Upper lobe of left lung (tissue), 6 donors: ENCODE measurements around the gene LPXN. TPM values are rescaled to one million over a fixed set of nuclear protein-coding genes. Genes with fewer than 3 reads are reported as not detected.

ENCODE experiments used
- ATAC-seq, 2 donors: fragments of 200-7000 bp; cut with Tn5 transposase; one replicate each; pipeline ENCODE4 v1.9.1; 2022; ENCODE audit warnings: mild to moderate bottlenecking in 2 of 2, moderate library complexity in 2 of 2; ENCODE audit not compliant: low FRiP score in 2 of 2
- DNase-seq, 2 donors: peaks; one replicate each; pipeline ENCODE4 v3.0.0-alpha.2; 2019 to 2020
- H3K27ac ChIP-seq, 4 donors: fragments of 200-600 bp; sonication (generic); one replicate each; pipeline ENCODE4 v1.5.1; 2016 to 2019
- H3K27me3 ChIP-seq, 4 donors: fragments of 200-600 bp; sonication (generic); one replicate each; pipeline ENCODE4 v1.5.1; 2017 to 2019
- H3K36me3 ChIP-seq, 4 donors: fragments of 200-600 bp; sonication (generic); one replicate each; pipeline ENCODE4 v1.5.1; 2016 to 2019
- H3K4me1 ChIP-seq, 4 donors: fragments of 200-600 bp; sonication (generic); one replicate each; pipeline ENCODE4 v1.5.1; 2018 to 2019
- H3K4me3 ChIP-seq, 4 donors: fragments of 200-600 bp; sonication (generic); one replicate each; pipeline ENCODE4 v1.5.1; 2017 to 2019; ENCODE audit warnings: mild to moderate bottlenecking in 2 of 4, moderate library complexity in 1 of 4
- H3K9me3 ChIP-seq, 4 donors: fragments of 200-600 bp; sonication (generic); one replicate each; pipeline ENCODE4 v1.5.1; 2018 to 2019
- CTCF ChIP-seq, 6 experiments: fragments of 450-650 bp in 4 of 6; fragments of 200-600 bp in 2 of 6; sonication (generic) in 2 of 6; IDR thresholded peaks; one replicate each; pipeline ENCODE4 v1.5.1; 2016 to 2019; ENCODE audit warnings: antibody characterized with exemption in 6 of 6
- EP300 ChIP-seq, 4 donors: sonication (generic); formaldehyde crosslinking; IDR thresholded peaks; one replicate each; pipeline ENCODE4 v1.5.1; 2017; ENCODE audit warnings: antibody characterized with exemption in 4 of 4, control low read depth in 2 of 4
- POLR2A ChIP-seq, 4 donors: fragments of 450-650 bp; IDR thresholded peaks; one replicate each; pipeline ENCODE4 v1.5.1; 2016 to 2017; ENCODE audit warnings: antibody characterized with exemption in 4 of 4, mild to moderate bottlenecking in 2 of 4
- POLR2AphosphoS5 ChIP-seq, 2 donors: sonication (generic); formaldehyde crosslinking; IDR thresholded peaks; one replicate each; pipeline ENCODE4 v1.5.1; 2017; ENCODE audit warnings: antibody characterized with exemption in 2 of 2
- WGBS, 2 donors: methylation state at CpG; one replicate each; pipeline ENCODE4 v1.1.5; 2017 to 2018; 5-methylcytosine and 5-hydroxymethylcytosine counted together
- total RNA-seq, 6 donors: library from RNA; depleted of rRNA in 4 of 6; stranded (reverse); fragments of >200 nt in 4 of 6; gene quantifications; one replicate each; pipeline versions ENCODE4 v1.1.0 to v1.2.1, GENCODE V29; 2016 to 2021
- donor health status: DM: no; HTN: no; CAD: no; lungs with moderate emphysema.
- donor health status: DM: no; HTN: yes; CAD: no; lungs with severe emphysema.

The LPXN gene
- total RNA-seq, 6 donors from 2014 or later, result 17.2 to 52.8 (median 34.1) TPM

GRCh38 chr11:58567889-58568512 lies 7.7 kb downstream of the LPXN start:
- peak in 1 of 2 donors; percentile 58 for DNase-seq
- H3K9me3 ChIP-seq, result no peaks in the 10 kb centered on the region
- H3K4me3 ChIP-seq, result no peak overlapping the region
- ATAC-seq, result peak; percentile 49 to 88
- TF ChIP-seq POLR2AphosphoS5 (IDR thresholded peaks at IDR 0.05) (no peak), CTCF (IDR thresholded peaks at IDR 0.05) (peak; percentile 41 to 78 (median 66))
- 48 to 53% methylated on average over 4 of the region's 4 CpGs for WGBS, 2 donors
- H3K27ac ChIP-seq, result no peak overlapping the region
- H3K36me3 ChIP-seq, result peaks cover 0 to 38% (median 15%) of the 10 kb centered on the region in 4 donors
- H3K4me1 ChIP-seq, result peaks cover 2 to 18% (median 5%) of the 10 kb centered on the region in 4 donors
- H3K27me3 ChIP-seq, result no peaks in the 10 kb centered on the region

- Histone ChIP-seq H3K27me3 (no peaks in the 10 kb centered on the region), H3K9me3 (no peaks in the 10 kb centered on the region), H3K4me3 (no peak overlapping the region), H3K36me3 (peaks cover 0 to 28% (median 8%) of the 10 kb centered on the region in 4 donors), H3K4me1 (peaks cover 0 to 13% (median 0%) of the 10 kb centered on the region in 4 donors), H3K27ac (no peak overlapping the region)
- ATAC-seq (no peak), DNase-seq (no peak)
- no peak for TF ChIP-seq CTCF (IDR thresholded peaks at IDR 0.05)
- no peak for TF ChIP-seq EP300 (IDR thresholded peaks at IDR 0.05)
- TF ChIP-seq POLR2AphosphoS5 (IDR thresholded peaks at IDR 0.05), result no peak
- TF ChIP-seq POLR2A (IDR thresholded peaks at IDR 0.05), result no peak
These were observed 11.4 kb downstream of the LPXN start for GRCh38 chr11:58564231-58564630.

GRCh38 chr11:58562375-58562800 lies 13.3 kb downstream of the LPXN start:
- H3K36me3 ChIP-seq, result peaks cover 0 to 16% (median 5%) of the 10 kb centered on the region in 4 donors
- H3K4me1 ChIP-seq, result peaks cover 0 to 2% (median 0%) of the 10 kb centered on the region in 4 donors
- H3K27me3 ChIP-seq, result no peaks in the 10 kb centered on the region
- H3K27ac ChIP-seq, result no peak overlapping the region
- DNase-seq (no peak), ATAC-seq (no peak)
- TF ChIP-seq EP300 (IDR thresholded peaks at IDR 0.05) (no peak), CTCF (IDR thresholded peaks at IDR 0.05) (no peak), POLR2A (IDR thresholded peaks at IDR 0.05) (no peak), POLR2AphosphoS5 (IDR thresholded peaks at IDR 0.05) (no peak)
- no peak overlapping the region for H3K4me3 ChIP-seq
- H3K9me3 ChIP-seq, result no peaks in the 10 kb centered on the region

- DNase-seq (no peak), ATAC-seq (no peak)
- Histone ChIP-seq H3K36me3 (peaks cover 0 to 13% (median 4%) of the 10 kb centered on the region in 4 donors), H3K27ac (no peak overlapping the region), H3K4me3 (no peak overlapping the region), H3K9me3 (no peaks in the 10 kb centered on the region), H3K4me1 (no peaks in the 10 kb centered on the region), H3K27me3 (no peaks in the 10 kb centered on the region)
- no peak for TF ChIP-seq POLR2A (IDR thresholded peaks at IDR 0.05)
- no peak for TF ChIP-seq CTCF (IDR thresholded peaks at IDR 0.05)
- no peak for TF ChIP-seq POLR2AphosphoS5 (IDR thresholded peaks at IDR 0.05)
- TF ChIP-seq EP300 (IDR thresholded peaks at IDR 0.05), result no peak
- WGBS, 2 donors, result 78 to 86% methylated on average over 2 of the region's 2 CpGs
These were observed 14.1 kb downstream of the LPXN start for GRCh38 chr11:58561394-58562098.
